Skeletal muscle cell (primary cell): ENCODE results near the gene HMX3.

ENCODE experiments used
- DNase-seq: peaks from one replicate; pipeline ENCODE4 v3.0.0-alpha.2; 2010; ENCODE audit warnings: low read depth
- H3K4me3 ChIP-seq: 2 replicates; pipeline ENCODE4 v1.5.1; 2011; ENCODE audit warnings: low read depth, mild to moderate bottlenecking, control low read depth, low read length, moderate library complexity

Gene HMX3

DNA sequence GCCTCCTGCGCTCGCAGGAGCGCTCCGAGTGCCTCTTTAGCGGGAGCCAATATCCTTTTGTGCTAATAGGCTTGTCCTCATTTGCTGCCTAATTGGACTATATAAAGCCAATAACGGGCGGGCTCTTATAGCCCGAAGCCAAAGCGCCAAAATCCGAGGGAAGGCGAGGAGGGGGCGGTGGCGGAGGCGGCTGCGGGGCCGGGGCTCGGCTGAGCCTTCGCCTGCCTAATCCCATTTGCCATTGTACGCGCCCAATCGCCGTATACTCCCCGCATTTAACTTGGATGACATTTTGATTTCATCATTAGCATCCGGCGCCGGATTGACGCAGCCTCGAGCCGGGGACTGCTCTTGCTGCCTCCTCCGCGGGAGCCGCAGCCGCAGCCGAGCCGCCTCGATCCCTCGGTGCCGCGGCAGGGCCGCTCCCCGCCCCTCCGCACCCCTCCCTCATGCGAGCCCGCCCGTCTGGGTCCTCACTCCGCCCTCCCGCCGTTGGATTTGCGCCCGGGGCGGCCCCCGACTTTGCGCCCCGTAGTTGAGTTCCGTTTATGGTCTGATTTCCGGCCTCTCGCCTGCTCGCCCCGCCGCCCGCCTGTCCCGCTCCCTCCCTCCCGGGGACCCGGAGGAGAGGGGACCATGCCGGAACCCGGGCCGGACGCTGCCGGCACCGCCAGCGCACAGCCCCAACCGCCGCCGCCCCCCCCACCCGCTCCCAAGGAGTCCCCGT is at the start of gene HMX3:
TSS of gene HMX3 (plus strand) at position 556 of the 727 bp plus-strand sequence. CDS start at position 637, 81 bp downstream.
- DNase-seq = no peak
- H3K4me3 ChIP-seq = peak within 1 kb of the TSS; percentile 37

DNA sequence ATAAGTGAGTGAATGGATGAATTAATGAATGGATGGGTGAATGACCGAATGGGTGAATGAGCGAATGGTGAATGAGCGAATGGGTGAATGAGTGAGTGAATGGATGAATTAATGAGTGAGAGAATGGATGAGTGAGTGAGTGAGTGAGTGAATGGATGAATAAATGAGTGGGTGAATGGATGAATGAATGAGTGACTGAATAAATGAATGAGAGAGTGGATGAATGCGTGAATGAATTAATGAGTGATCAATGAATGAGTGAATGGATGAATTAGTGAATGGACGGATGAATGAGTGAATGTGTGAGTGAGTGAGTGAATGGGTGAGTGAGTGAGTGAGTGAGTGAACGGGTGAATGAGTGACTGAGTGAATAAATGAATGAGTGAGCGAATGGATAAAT is 49.5 kb upstream of the HMX3 start:
- H3K4me3 ChIP-seq = no peak overlapping the region
- no peak for DNase-seq

DNA sequence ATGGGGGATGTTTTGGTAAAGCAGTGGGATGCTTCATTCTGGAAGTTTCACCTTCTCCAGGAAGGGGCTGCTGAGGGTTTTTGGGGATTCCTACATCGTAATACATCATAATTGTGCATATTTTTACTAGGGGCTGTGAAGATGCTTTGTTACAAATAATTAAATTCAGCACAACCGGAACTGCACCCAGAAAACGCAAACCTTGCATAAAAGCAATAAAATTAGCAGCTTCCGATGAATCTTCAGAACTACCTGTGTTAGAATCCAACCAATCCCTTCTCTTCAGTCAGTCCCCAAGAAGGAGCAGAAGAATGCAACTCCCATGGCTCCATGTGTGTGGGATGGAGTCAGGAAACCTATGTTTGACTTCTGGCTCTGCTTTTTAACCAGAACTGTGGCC is 48.4 kb upstream of the HMX3 start:
- H3K4me3 ChIP-seq = no peak overlapping the region
- no peak for DNase-seq

DNA sequence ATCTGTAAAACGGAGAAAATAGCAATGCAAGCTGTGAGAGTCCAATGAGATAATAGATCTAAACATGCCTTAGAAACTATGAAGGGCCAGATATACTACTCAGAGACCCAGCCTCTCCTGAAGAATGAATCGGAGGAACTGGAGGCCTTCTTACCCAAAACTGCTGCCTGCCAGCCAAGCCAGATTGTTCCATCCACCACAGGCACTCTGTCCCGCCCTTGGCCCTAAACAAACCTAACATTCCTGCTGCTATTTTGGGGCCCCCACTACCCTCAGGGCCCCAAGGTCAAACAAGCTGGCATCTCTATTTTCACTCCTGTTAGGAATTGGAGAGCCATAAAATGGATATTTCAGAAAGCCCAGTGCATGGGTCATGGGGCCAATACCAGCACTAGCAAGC is 48.0 kb upstream of the HMX3 start:
- no peak for DNase-seq
- H3K4me3 ChIP-seq = no peak overlapping the region

DNA sequence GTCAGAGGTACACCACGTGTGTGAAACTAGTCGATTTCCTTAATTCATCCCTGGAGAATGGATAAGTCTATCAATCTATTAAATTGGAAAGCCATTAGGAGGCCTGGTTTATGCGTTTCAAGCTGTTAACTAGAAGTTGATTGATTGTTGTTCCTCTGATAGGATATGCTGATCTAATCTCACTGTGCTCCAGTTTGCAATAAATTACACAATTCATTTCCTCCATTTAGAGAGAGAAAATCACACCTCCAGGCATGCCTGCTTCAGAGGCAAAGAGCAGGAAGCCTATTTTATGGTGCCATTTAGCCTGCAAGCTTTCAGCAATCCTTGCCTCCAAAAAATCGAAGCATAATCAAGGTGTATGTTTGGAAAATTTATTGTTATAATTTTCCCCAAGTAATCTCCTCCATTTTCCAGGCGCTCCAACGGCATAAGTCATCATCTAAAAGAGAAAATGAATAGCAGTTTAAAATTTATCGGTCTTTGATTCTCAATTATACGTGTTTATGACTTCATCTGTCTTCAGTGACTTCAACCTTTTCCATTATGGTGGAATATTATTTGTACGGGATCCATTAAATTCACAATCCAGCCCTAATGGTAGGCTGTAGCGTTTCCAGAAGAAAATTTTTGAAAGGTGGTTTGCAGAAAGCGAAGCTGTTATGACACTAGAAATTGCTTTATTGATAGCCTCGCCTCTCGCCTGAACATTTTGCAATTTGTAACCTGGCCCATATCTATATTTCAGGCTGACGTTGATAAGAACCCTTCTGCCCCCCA is 42.9 kb upstream of the HMX3 start:
- H3K4me3 ChIP-seq = no peak overlapping the region

DNA sequence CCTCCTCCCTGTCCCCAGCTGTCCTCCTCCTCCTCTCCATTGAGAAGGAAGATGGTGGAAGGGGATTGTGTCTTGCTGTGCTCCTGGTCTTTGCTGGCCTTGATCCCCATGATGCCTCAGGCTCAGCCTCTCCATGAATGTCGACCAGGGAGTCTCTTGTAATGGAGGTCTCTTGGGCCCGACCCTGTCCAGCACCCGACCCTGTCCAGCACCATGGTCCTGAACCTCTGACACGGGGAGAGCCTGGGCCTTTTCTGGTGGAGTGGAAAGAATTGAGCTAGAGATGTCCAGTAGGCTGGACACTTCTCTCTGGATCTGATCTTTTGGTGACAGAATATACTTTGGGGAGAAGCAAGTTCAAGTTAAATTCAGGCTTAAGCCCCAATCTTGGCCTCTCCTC is 42.3 kb upstream of the HMX3 start:
- no peak for DNase-seq
- H3K4me3 ChIP-seq = no peak overlapping the region

More for the DNA sequence above, 42.9 kb upstream of the HMX3 start:
- DNase-seq = no peak

DNA sequence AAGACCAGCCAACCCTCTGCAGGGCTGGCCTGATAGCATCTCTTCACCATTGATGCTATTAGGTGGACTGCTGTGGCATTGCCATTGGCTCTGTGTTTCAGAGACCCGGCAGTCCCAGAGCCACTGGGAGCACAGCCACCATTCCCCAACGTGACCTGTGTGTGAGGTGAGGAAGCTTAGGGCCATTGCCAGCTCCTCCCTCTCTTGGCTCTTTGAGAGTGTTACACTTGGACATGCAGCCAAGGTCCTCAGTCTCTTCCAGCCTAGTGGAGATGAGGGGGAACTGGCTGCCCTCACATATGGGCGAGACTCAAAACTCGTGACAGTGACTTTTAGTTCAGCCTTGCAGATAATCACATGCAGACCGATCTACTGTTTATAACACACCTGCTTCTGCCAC is 39.3 kb upstream of the HMX3 start:
- H3K4me3 ChIP-seq = no peak overlapping the region
- no peak for DNase-seq

DNA sequence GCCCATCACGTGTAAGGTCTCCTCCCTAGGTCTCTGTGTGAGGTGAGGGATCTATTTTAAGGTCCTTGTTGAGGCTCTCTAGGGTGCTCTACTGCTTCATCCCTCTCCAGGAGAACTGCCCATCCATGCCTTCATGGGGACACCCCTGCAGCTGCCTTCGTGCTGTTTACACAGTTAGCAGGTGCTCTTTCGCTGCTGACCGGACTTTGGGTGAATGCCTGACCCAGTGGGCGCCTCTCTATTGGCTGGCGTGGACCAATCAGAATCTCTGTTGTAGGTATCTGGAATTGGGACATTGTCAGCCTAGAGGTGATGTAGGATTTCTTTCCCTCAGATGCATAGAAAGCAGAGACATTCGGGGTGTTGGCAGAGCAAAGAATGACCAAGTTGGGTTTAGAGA is 38.7 kb upstream of the HMX3 start:
- H3K4me3 ChIP-seq = no peak overlapping the region
- no peak for DNase-seq

DNA sequence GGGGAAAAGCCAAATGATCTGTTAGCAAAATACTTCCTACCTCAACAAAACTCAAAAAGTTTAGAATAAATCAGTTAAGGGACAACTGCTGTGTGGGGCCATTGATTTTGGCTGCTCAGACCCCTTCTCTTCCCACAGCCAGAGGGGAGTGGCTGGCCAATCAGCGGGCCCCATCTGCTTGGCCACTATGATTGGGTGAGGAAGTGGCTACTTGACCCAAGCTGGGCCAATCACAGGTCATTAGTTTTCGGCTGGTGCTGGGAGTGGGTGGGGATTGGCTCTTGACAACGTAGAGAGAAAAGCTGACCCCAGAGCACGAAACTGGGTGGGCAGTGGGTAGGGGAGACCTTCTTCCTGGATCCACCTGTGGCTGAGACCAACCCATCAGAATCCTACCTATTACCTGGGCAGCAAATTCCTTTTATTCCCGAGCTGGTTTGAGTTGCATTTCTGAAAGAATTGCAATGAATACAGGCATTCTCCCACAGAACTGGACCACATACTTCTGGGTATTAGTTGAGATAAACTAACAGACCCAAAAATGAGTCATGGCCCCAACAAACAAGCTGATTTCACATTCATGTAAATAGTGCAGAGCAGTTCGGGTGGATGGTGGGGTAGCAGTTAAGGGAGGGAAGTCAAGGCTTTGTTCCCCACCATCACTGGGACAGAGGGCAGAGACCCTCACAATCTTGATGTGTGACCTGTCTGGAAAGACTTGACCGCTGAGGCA is 35.6 kb upstream of the HMX3 start:
- no peak overlapping the region for H3K4me3 ChIP-seq

DNA sequence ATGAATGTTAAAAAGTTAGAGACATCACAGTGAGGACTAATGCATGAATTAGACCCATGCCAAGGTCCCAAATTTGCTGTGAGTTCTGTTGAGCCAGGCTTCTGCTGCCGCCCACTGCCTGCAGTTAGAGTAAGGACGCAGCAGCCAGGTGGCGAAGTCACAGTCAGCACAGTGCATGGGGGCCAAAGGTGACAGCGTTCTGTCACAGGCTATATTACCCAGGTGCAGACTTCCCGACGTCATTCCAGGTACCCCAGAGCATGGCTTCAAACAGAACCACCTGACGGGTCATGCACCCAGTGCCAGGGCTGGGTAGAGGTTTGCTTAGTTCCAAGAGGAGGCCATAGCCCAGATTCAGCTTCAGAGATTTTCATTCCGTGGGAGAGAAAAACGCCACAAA is 33.9 kb upstream of the HMX3 start:
- no peak overlapping the region for H3K4me3 ChIP-seq
- no peak for DNase-seq

More for the DNA sequence above, 35.6 kb upstream of the HMX3 start:
- DNase-seq = no peak

DNA sequence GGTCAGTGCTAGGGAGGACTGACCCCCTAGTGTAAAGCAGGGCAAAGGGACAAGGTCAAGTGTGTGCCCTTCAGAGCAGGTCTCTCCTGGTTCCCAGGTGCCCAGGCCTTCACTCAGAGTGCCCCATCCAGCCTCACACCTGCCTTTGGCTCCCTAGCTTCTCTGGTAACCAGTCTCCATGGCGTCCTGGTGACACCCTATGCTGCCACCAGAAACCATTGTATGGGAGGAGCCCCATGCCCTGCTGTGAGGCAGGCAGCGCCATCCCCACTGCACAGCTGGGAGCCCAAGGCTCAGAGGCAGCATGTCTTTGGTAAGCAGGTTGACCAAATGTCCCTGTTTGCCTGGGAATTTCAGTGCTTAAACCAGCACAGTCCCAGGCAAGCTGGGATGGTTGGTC is 33.1 kb upstream of the HMX3 start:
- no peak overlapping the region for H3K4me3 ChIP-seq
- no peak for DNase-seq

DNA sequence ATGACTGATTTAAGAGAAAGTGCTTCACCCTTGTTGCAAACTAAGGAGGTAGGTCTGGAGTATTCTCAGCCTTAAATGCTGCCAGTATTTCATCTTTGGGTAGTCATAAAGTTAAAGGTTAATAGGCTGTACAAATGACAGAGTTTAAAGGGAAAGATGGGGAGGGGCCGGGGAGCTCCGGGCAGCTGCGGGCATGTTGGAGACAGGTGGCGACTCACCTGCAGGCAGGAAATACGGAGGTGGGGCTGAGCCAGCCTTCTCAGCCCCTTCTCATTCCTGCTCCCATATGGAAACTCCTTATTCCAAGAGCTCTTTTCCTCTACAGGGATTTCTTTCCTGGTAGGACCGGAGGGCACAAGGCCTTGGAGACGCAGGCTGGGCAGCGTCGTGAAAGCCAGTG is 31.8 kb upstream of the HMX3 start:
- H3K4me3 ChIP-seq = no peak overlapping the region
- no peak for DNase-seq

DNA sequence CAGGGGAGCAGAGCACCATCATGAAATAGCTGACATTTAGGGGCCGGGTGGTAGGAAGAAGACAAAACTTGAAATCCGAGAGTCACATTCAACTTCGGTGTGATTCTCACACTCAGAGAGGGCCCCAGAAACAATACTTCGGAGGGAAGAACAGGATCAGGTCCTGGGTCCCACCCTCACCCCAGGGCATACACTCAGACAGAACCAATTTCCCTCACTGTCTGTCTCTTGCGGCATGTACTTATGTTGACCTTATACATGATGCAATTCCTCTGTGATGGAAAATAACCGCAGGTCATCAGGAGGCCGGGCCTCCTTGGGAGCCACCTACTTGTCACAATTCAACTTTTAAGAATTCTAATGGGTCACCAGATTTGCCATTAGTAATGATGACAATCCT is 26.3 kb upstream of the HMX3 start:
- DNase-seq = no peak

DNA sequence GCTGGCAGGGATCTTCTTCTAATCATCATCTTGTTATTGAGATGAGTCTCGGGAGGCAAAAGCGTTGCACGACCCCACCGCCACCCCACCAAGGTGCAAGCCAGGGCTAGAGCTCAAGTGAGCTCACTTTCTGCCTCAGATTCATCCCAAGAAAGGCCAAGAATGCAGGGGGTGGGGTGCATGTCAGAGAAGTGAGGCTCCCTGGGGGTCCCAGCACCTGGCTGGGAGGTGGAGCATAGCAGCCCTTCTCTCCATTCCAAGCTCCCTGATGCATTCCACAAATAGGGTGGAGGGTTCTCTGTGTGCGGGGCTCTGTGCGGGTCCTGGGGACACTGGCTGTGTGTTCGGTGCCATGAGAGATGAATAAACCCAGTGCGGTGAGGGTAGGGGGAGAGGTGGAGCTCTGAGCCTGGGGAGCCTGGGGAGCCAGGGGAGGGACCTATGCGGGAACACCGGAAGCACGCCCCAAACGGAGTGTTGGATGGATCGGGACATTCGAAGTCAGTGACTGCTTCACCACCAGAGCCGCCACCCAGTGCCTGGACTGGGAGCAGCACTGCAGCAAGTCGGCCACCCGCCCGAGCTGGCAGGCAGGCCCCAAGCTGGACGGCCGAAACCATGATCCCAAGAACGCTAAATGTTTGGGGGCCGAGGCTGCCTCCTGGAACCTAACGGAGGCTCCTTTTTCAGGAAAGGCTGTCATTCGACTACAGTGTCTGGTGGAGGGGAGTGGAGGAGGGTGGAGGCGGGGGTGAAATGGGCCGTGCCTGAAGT is 17.9 kb upstream of the HMX3 start:
- no peak for DNase-seq
- no peak overlapping the region for H3K4me3 ChIP-seq

More for the DNA sequence above, 26.3 kb upstream of the HMX3 start:
- H3K4me3 ChIP-seq = no peak overlapping the region

DNA sequence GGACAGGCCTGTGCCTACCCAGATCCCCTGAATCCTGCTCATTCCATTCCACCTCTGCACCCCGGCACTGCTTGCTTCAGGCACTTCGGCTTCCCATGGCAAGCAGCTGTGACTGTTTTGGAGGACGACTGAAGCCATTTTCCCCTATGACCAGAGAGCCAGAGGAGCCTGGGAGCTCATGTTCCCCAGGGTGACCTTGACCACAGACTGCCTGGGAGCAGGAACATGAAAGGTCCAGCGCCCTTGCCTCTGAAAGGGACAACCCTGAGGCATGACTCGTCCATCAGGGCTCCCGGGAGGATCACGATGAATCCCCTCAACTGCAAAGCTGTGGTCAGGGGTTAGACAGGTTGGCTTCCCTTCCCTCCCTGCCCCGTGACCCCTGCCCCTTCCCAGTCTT is 16.7 kb upstream of the HMX3 start:
- DNase-seq = no peak
- no peak overlapping the region for H3K4me3 ChIP-seq

DNA sequence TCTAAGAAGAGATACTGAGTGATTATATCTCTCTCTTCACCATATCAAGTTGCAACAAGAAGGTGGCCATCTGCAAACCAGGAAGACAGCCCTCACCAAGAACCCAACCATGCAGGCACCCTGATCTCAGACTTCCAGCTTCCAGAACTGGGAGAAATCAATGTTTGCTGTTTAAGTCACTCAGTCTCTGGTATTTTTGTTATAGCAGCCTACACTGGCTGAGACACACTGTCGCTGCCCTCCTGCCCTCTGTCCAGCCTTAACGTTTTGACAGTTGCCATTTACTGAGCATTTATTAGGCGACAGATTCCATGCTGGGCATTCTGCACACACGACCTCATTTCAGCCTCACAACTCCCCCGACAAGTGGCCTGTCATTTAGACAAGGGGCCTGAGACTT is 9.5 kb upstream of the HMX3 start:
- no peak overlapping the region for H3K4me3 ChIP-seq
- DNase-seq = no peak

DNA sequence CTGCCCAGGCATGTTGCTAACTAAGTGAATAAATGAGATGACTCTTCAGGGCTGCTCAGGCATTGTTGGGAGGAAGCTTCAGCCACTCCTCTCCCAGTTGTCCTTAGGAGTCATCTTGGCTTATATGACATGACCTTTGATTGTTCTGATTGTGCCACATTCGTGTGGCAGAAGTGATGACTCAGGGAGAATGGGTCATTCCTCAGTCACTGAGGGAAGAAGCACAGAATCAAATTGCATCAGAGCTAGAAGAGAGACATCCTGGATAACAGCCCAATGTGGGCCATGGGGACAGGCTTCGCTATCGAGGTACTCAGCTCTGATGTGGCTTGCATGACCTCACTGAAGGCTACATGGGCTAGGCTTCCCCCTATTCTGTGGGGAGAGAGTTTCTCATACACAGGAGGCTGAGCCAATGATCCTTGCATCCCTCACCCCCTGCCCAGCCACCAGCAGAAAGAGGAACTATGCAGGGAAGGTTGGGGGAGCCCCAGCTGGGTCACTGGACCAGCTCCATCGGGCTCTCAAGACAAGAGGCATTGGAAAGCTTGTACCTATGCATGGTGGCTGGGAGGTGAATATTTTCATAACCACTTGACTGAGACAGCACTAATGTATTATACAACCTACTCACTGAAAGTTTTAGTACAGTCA is 6.0 kb upstream of the HMX3 start:
- DNase-seq = no peak
- no peak overlapping the region for H3K4me3 ChIP-seq

DNA sequence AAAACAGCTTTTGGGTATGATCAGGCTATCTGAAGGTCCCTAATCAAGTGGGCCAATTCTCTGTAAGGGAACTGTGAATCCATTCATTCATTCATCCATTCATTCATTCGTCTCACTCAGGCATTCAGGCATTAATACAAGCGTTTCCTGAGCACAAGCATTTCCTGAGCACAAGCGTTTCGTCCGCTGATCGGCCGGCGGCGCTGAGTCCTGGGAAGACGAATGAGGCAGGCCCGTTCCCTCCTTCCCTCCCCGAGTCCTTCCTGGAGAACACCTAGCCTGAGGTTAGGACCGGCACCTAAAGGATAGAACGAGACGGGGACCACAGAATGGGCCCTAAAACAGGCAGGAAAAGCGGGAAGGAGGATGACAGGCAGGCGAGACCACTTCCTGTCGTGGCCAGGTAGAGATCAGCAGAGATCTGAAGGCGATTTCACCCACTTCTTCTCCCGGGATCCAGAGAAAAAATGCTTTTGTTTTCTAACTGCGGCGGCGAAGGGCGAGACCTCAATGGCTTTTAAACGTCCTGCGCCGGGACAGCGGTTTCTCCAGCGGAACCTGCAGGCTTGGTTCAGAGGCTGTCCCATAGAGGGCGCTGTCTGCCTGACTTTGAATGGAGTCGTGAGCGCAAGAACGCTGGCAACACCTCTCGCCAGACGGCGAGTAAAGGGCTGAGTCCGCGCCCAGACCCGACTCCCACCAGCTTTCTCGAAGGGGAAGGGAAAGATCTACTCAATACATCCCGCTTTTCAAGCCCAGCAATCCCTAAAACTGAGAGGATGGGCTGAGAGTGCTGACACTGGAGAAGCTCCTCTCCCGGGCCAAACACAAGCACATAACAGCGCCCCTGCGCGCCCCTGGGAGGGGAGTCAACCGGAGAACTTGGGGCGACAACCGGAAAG is 2.9 kb upstream of the HMX3 start:
- DNase-seq = no peak
- H3K4me3 ChIP-seq = peak overlapping the region; percentile 42
